ENCODE results near the gene LYZL4. TPM values are rescaled to one million over a fixed set of nuclear protein-coding genes. Genes with fewer than 3 reads are reported as not detected.

LYZL4 gene
- total RNA-seq, 2 experiments from 2014 or later = not detected

- DNase-seq (ENCODE audit: low spot score) = peak; percentile 77
- TF ChIP-seq EZH2phosphoT487 (IDR thresholded peaks at IDR 0.05; ENCODE audit: borderline replicate concordance, low read depth, low read length) = no peak
- TF ChIP-seq CTCF (conservative IDR thresholded peaks at IDR 0.05; ENCODE audit: low read length) = peak; percentile 99
- Histone ChIP-seq H3K4me1 (ENCODE audit: insufficient read depth, low read length, poor library complexity, severe bottlenecking) (no peaks in the 10 kb centered on the region), H3K9me3 (ENCODE audit: low read length) (no peaks in the 10 kb centered on the region), H3K27ac (ENCODE audit: low read depth, low read length, poor library complexity, severe bottlenecking) (no peak overlapping the region), H3K4me3 (ENCODE audit: low read depth, low read length, poor library complexity, severe bottlenecking) (no peak overlapping the region), H3K4me2 (ENCODE audit: low read length) (no peak overlapping the region), H2AFZ (ENCODE audit: low read length) (no peak overlapping the region), H3K36me3 (ENCODE audit: insufficient read depth, low read length) (no peaks in the 10 kb centered on the region), H3K79me2 (ENCODE audit: insufficient read depth, low read depth, low read length) (no peaks in the 10 kb centered on the region), H3K9me2 (ENCODE audit: insufficient read depth, low read length) (no peaks in the 10 kb centered on the region), H4K20me1 (ENCODE audit: insufficient read depth, low read length) (no peaks in the 10 kb centered on the region)
- intact Hi-C loops (cut with micrococcal nuclease; ENCODE audit: unreplicated experiment) = loop anchor here (1.0 to 5.0 kb wide), 4 partner anchors 197 to 552 kb away; no protein-coding TSS in a partner anchor
- ChIA-PET POLR2A (interaction anchor here (0.6 kb wide), 1 partner anchor 538 kb away, joined by 3 read pairs; no protein-coding TSS in a partner anchor), CTCF (ENCODE audit: unreplicated experiment) (interaction anchor here (0.5 to 1.4 kb wide), 2 partner anchors 195 to 1364 kb away, joined by 3 to 4 read pairs; no protein-coding TSS in a partner anchor)
- no TSS peak for BruUV-seq (replicated peaks)
Measured at GRCh38 chr3:42443819-42444436, 33.5 kb upstream of the LYZL4 start.

GRCh38 chr3:42443292-42443691 is 32.9 kb upstream of the LYZL4 start:
- Histone ChIP-seq H3K27ac (ENCODE audit: low read depth, low read length, poor library complexity, severe bottlenecking) (no peak overlapping the region), H4K20me1 (ENCODE audit: insufficient read depth, low read length) (no peaks in the 10 kb centered on the region), H3K4me2 (ENCODE audit: low read length) (no peak overlapping the region), H2AFZ (ENCODE audit: low read length) (no peak overlapping the region), H3K36me3 (ENCODE audit: insufficient read depth, low read length) (no peaks in the 10 kb centered on the region), H3K4me3 (ENCODE audit: low read depth, low read length, poor library complexity, severe bottlenecking) (no peak overlapping the region), H3K9me3 (ENCODE audit: low read length) (no peaks in the 10 kb centered on the region), H3K4me1 (ENCODE audit: insufficient read depth, low read length, poor library complexity, severe bottlenecking) (no peaks in the 10 kb centered on the region), H3K9me2 (ENCODE audit: insufficient read depth, low read length) (no peaks in the 10 kb centered on the region), H3K79me2 (ENCODE audit: insufficient read depth, low read depth, low read length) (no peaks in the 10 kb centered on the region)
- no TSS peak for BruUV-seq (replicated peaks)
- ChIA-PET CTCF (ENCODE audit: unreplicated experiment) (interaction anchor here (1.4 kb wide), 1 partner anchor 194 kb away, joined by 4 read pairs; no protein-coding TSS in a partner anchor), POLR2A (interaction anchor here (0.6 kb wide), 1 partner anchor 537 kb away, joined by 3 read pairs; no protein-coding TSS in a partner anchor)
- intact Hi-C loops (cut with micrococcal nuclease; ENCODE audit: unreplicated experiment) = loop anchor here (5.0 kb wide), 3 partner anchors 211 to 551 kb away; no protein-coding TSS in a partner anchor
- DNase-seq (ENCODE audit: low spot score) = no peak
- no peak for TF ChIP-seq EZH2phosphoT487 (IDR thresholded peaks at IDR 0.05; ENCODE audit: borderline replicate concordance, low read depth, low read length)
- TF ChIP-seq CTCF (conservative IDR thresholded peaks at IDR 0.05; ENCODE audit: low read length) = no peak

GRCh38 chr3:42442640-42443039 is 32.2 kb upstream of the LYZL4 start:
- intact Hi-C loops (cut with micrococcal nuclease; ENCODE audit: unreplicated experiment) = loop anchor here (5.0 kb wide), 3 partner anchors 210 to 550 kb away; no protein-coding TSS in a partner anchor
- Histone ChIP-seq H3K27ac (ENCODE audit: low read depth, low read length, poor library complexity, severe bottlenecking) (no peak overlapping the region), H3K79me2 (ENCODE audit: insufficient read depth, low read depth, low read length) (no peaks in the 10 kb centered on the region), H3K9me3 (ENCODE audit: low read length) (no peaks in the 10 kb centered on the region), H3K36me3 (ENCODE audit: insufficient read depth, low read length) (no peaks in the 10 kb centered on the region), H3K4me3 (ENCODE audit: low read depth, low read length, poor library complexity, severe bottlenecking) (no peak overlapping the region), H2AFZ (ENCODE audit: low read length) (no peak overlapping the region), H3K9me2 (ENCODE audit: insufficient read depth, low read length) (no peaks in the 10 kb centered on the region), H3K4me1 (ENCODE audit: insufficient read depth, low read length, poor library complexity, severe bottlenecking) (no peaks in the 10 kb centered on the region), H3K4me2 (ENCODE audit: low read length) (no peak overlapping the region), H4K20me1 (ENCODE audit: insufficient read depth, low read length) (no peaks in the 10 kb centered on the region)
- no TSS peak for BruUV-seq (replicated peaks)
- CTCF ChIA-PET (ENCODE audit: unreplicated experiment) = no interaction called here
- POLR2A ChIA-PET = no interaction called here
- TF ChIP-seq EZH2phosphoT487 (IDR thresholded peaks at IDR 0.05; ENCODE audit: borderline replicate concordance, low read depth, low read length) (no peak), CTCF (conservative IDR thresholded peaks at IDR 0.05; ENCODE audit: low read length) (no peak)
- DNase-seq (ENCODE audit: low spot score) = no peak
